HCT116 (cell line): ENCODE measurements around the gene PGPEP1. TPM values are rescaled to one million over a fixed set of nuclear protein-coding genes. Genes with fewer than 3 reads are reported as not detected.

Experiments
- ATAC-seq: fragments of 200-7000 bp; cut with Tn5 transposase; 2 replicates; pipeline ENCODE4 v1.9.1; 2020; ENCODE audit warnings: mild to moderate bottlenecking, moderate library complexity
- BruUV-seq: library from RNA; stranded (reverse); fragments of 400-500 nt; replicated peaks from 2 replicates; lab custom pipeline; 2021; lab: Mats Ljungman, UMichigan
- CTCF ChIA-PET: fragments of 300-600 bp; sonication (Branson Sonifier 250); formaldehyde crosslinking; loops from one replicate; lab custom pipeline; 2021; ENCODE audit warnings: antibody characterized with exemption; lab: Charles Lee
- POLR2A ChIA-PET: fragments of 300-600, 350-600 bp; sonication (Branson Sonifier 250); formaldehyde crosslinking; loops from one replicate; lab custom pipeline; 2021; ENCODE audit warnings: antibody characterized with exemption; lab: Charles Lee
- RAD21 ChIA-PET, 2 experiments: fragments of 300-600 bp; sonication (Branson Sonifier 250); formaldehyde crosslinking; loops; one replicate each; lab custom pipeline; 2023; ENCODE audit warnings: low total read pairs in 2 of 2; ENCODE audit not compliant: uncharacterized antibody in 2 of 2, unreplicated experiment in 2 of 2, low non-redundant PET in 1 of 2; lab: Charles Lee
- DNase-seq: peaks from one replicate; pipeline ENCODE4 v3.0.0-alpha.2; 2010; ENCODE audit warnings: low read depth, low spot score
- H2AFZ ChIP-seq: fragments of 200-600 bp; shearing (Covaris generic), sonication (generic); 2 replicates; pipeline ENCODE4 v1.6.1; 2017; ENCODE audit warnings: low read depth, mixed run types, mixed read lengths, antibody characterized with exemption, low read length; ENCODE audit not compliant: poor library complexity, severe bottlenecking
- H3K27ac ChIP-seq: 2 replicates; pipeline ENCODE4 v1.5.1; 2012; ENCODE audit warnings: low read depth, low read length
- H3K27me3 ChIP-seq: fragments of 200-600 bp; sonication (generic); 2 replicates; pipeline ENCODE4 v1.6.1; 2016; ENCODE audit warnings: mixed run types, low read length, mixed read lengths; ENCODE audit not compliant: insufficient read depth
- H3K36me3 ChIP-seq, 2 experiments: fragments of 200-500 bp in 1 of 2; fragments of 200-600 bp in 1 of 2; sonication (Bioruptor generic) in 1 of 2; sonication (generic) in 1 of 2; 2 replicates each; pipeline versions ENCODE4 v1.5.1 to v1.6.1; 2014 to 2016; ENCODE audit warnings: low read length in 2 of 2, inconsistent platforms in 1 of 2, mixed read lengths in 1 of 2, mixed run types in 1 of 2; ENCODE audit not compliant: insufficient read depth in 2 of 2, control insufficient read depth in 1 of 2
- H3K4me1 ChIP-seq, 2 experiments: fragments of 200-600 bp in 1 of 2; sonication (generic) in 1 of 2; 2 replicates each; pipeline versions ENCODE4 v1.5.1 to v1.6.1; 2012 to 2017; ENCODE audit warnings: low read length in 2 of 2, inconsistent platforms in 1 of 2, mild to moderate bottlenecking in 1 of 2, mixed read lengths in 1 of 2, mixed run types in 1 of 2, moderate library complexity in 1 of 2; ENCODE audit not compliant: insufficient read depth in 2 of 2, control insufficient read depth in 1 of 2
- H3K4me2 ChIP-seq: fragments of 200-600 bp; sonication (generic); 2 replicates; pipeline ENCODE4 v1.6.1; 2017; ENCODE audit warnings: mixed run types, low read length, mixed read lengths
- H3K4me3 ChIP-seq, 2 experiments: fragments of 200-600 bp in 1 of 2; sonication (generic) in 1 of 2; replicated peaks in 1 of 2; 2 replicates each; pipeline ENCODE4 v1.5.1; 2011 to 2016; ENCODE audit warnings: low read length in 2 of 2, control low read depth in 1 of 2, low read depth in 1 of 2, mild to moderate bottlenecking in 1 of 2, mixed read lengths in 1 of 2, mixed run types in 1 of 2
- H3K79me2 ChIP-seq: fragments of 200-600 bp; sonication (generic); 2 replicates; pipeline ENCODE4 v1.6.1; 2017; ENCODE audit warnings: mild to moderate bottlenecking, mixed run types, low read length, moderate library complexity, mixed read lengths; ENCODE audit not compliant: insufficient read depth
- H3K9ac ChIP-seq: fragments of 200-600 bp; sonication (generic); 2 replicates; pipeline ENCODE4 v1.6.1; 2016; ENCODE audit warnings: low read length, mixed read lengths
- H3K9me2 ChIP-seq: fragments of 200-600 bp; sonication (generic), shearing (Covaris generic); 2 replicates; pipeline ENCODE4 v1.6.1; 2017; ENCODE audit warnings: mixed run types, mild to moderate bottlenecking, moderate library complexity; ENCODE audit not compliant: insufficient read depth
- H3K9me3 ChIP-seq, 2 experiments: fragments of 200-500 bp in 1 of 2; fragments of 200-600 bp in 1 of 2; sonication (Bioruptor generic) in 1 of 2; sonication (generic) in 1 of 2; 2 replicates each; pipeline ENCODE4 v1.6.1; 2014 to 2017; ENCODE audit warnings: low read length in 2 of 2, mixed read lengths in 2 of 2, inconsistent platforms in 1 of 2, low read depth in 1 of 2, mild to moderate bottlenecking in 1 of 2, mixed run types in 1 of 2, moderate library complexity in 1 of 2; ENCODE audit not compliant: control insufficient read depth in 1 of 2, insufficient read depth in 1 of 2
- H4K20me1 ChIP-seq: fragments of 200-600 bp; sonication (generic), shearing (Covaris generic); 2 replicates; pipeline ENCODE4 v1.6.1; 2017; ENCODE audit warnings: mixed run types, mild to moderate bottlenecking, moderate library complexity; ENCODE audit not compliant: insufficient read depth
- CEBPB ChIP-seq: IDR thresholded peaks from 2 replicates; pipeline ENCODE4 v1.6.1; 2012; ENCODE audit warnings: low read depth
- EGR1 ChIP-seq: IDR thresholded peaks from 2 replicates; pipeline ENCODE4 v1.6.1; 2012; ENCODE audit warnings: low read depth
- ELF1 ChIP-seq: IDR thresholded peaks from 2 replicates; pipeline ENCODE4 v1.6.1; 2012; ENCODE audit warnings: low read depth, borderline replicate concordance
- EZH2 ChIP-seq: fragments of 200-600 bp; sonication (generic); IDR thresholded peaks from 2 replicates; pipeline ENCODE4 v1.6.1; 2017; ENCODE audit warnings: antibody characterized with exemption, mixed run types
- EZH2phosphoT487 ChIP-seq: fragments of 200-600 bp; IDR thresholded peaks from 2 replicates; pipeline ENCODE4 v1.6.1; 2018; ENCODE audit warnings: antibody characterized with exemption, borderline replicate concordance
- FOSL1 ChIP-seq: IDR thresholded peaks from 2 replicates; pipeline ENCODE4 v1.6.1; 2012; ENCODE audit warnings: low read depth
- JUND ChIP-seq: IDR thresholded peaks from 2 replicates; pipeline ENCODE4 v1.6.1; 2012
- POLR2A ChIP-seq: IDR thresholded peaks from 2 replicates; pipeline ENCODE4 v1.7.0; 2011; ENCODE audit warnings: borderline replicate concordance; ENCODE audit not compliant: insufficient read depth, insufficient read length; ENCODE audit errors: extremely low read depth
- POLR2AphosphoS5 ChIP-seq: IDR thresholded peaks from 2 replicates; pipeline ENCODE4 v1.6.1; 2011; ENCODE audit warnings: mild to moderate bottlenecking, low read depth, low read length, moderate library complexity
- SIN3A ChIP-seq: IDR thresholded peaks from 2 replicates; pipeline ENCODE4 v1.6.1; 2012; ENCODE audit warnings: low read depth
- SP1 ChIP-seq: IDR thresholded peaks from 2 replicates; pipeline ENCODE4 v1.6.1; 2012; ENCODE audit warnings: low read depth
- SRF ChIP-seq: IDR thresholded peaks from 2 replicates; pipeline ENCODE4 v1.6.1; 2012; ENCODE audit warnings: low read depth
- TCF7L2 ChIP-seq: IDR thresholded peaks from 2 replicates; pipeline ENCODE4 v1.7.0; 2011; ENCODE audit warnings: borderline replicate concordance, inconsistent platforms; ENCODE audit not compliant: insufficient read depth, insufficient read length; ENCODE audit errors: extremely low read depth
- YY1 ChIP-seq: IDR thresholded peaks from 2 replicates; pipeline ENCODE4 v1.6.1; 2011; ENCODE audit warnings: low read length, low read depth, moderate library complexity, mild to moderate bottlenecking; ENCODE audit not compliant: insufficient replicate concordance; ENCODE audit errors: extremely low read depth
- ZFX ChIP-seq: fragments of 450-650 bp; IDR thresholded peaks from 2 replicates; pipeline ENCODE4 v1.6.1; 2017
- ZNF274 ChIP-seq: fragments of 200-500 bp; sonication (Bioruptor generic); IDR thresholded peaks from 2 replicates; pipeline ENCODE4 v1.6.1; 2014; ENCODE audit warnings: mild to moderate bottlenecking, low read depth, low read length, inconsistent platforms
- intact Hi-C: fragments of 100-400 bp; cut with micrococcal nuclease; formaldehyde crosslinking; loops from 2 replicates; pipeline ENCODE4 v1.10.0; 2022
- total RNA-seq: library from RNA; stranded (reverse); gene quantifications from one replicate; pipeline ENCODE4 v1.2.1, GENCODE V29; 2021; ENCODE audit not compliant: unreplicated experiment
- TF ChIP-seq, protein P1 (sequence below): IDR thresholded peaks from 2 replicates; pipeline ENCODE4 v1.6.1; 2012; ENCODE audit warnings: low read depth
- TF ChIP-seq, protein P2 (sequence below): IDR thresholded peaks from 2 replicates; pipeline ENCODE4 v1.6.1; 2012
- TF ChIP-seq, protein P3 (sequence below), 3 experiments: fragments of 200-600 bp in 1 of 3; sonication (generic) in 1 of 3; IDR thresholded peaks in 2 of 3; conservative IDR thresholded peaks in 1 of 3; 2 replicates each; pipeline ENCODE4 v1.5.1; 2012 to 2017; ENCODE audit warnings: low read depth in 2 of 3, low read length in 2 of 3, antibody characterized with exemption in 1 of 3, borderline replicate concordance in 1 of 3, control low read depth in 1 of 3, mild to moderate bottlenecking in 1 of 3, mixed read lengths in 1 of 3, mixed run types in 1 of 3, moderate library complexity in 1 of 3; ENCODE audit not compliant: insufficient read depth in 1 of 3
- TF ChIP-seq, protein P4 (sequence below): IDR thresholded peaks from 2 replicates; pipeline ENCODE4 v1.6.1; 2012

The PGPEP1 gene
- total RNA-seq, 1 experiment from 2014 or later = 30.9 TPM

DNA sequence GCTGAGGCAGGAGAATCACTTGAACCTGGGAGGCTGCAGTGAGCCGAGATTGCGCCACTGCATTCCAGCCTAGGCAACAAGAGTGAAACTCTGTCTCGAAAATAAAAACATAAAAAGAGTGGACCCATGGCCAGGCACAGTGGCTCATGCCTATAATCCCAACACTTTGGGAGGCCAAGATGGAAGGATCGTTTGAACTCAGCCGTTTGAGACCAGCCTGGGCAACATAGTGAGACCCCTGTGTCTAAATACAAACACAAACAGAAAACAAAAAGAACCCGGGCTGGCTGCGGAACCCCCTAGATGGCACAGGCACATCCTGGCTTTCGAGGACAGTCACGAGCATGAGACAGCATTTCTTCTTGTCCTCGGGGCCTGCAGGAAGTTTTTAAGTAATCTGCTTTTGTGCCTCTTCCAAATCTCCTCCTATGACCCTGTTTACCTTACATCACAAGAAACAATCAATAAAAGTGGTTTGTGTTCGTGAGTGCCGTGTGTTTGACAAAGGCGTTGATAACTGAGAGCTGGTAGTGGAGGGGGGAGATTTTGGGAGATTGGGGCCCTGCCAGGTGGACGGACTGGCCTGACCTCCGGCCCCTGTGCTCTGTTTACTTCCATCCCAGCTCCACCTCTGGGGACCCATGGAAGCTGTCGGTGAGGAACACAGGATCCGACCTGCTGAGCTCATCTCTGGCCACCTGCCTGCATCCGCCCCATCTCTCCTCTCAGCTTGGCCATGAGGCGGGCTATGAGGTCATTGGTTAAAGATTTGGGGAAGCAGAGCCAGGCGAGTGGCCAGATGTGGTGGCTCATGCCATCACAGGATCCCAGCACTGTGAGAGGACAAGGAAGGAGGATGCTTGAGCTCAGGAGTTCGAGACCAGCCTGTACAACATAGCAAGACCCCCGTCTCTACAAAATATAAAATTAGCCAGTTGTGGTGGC, 39.7 kb downstream of the PGPEP1 start:
- Histone ChIP-seq H3K4me2 (peak overlapping the region; percentile 70), H3K79me2 (no peaks in the 10 kb centered on the region), H3K27me3 (no peaks in the 10 kb centered on the region), H3K36me3 (no peaks in the 10 kb centered on the region), H3K4me1 (peaks cover 90% of the 10 kb centered on the region in 2 experiments), H3K4me3 (peak overlapping the region in 1 of 2 experiments; percentile 7; a peak in 1 of 4 replicates), H3K9me3 (no peaks in the 10 kb centered on the region), H3K9me2 (no peaks in the 10 kb centered on the region), H2AFZ (peak overlapping the region; percentile 2), H3K9ac (peak overlapping the region; percentile 44), H3K27ac (peak overlapping the region; percentile 83), H4K20me1 (no peaks in the 10 kb centered on the region)
- RAD21 ChIA-PET = interaction anchor here in 1 of 2 experiments (0.7 kb wide), 1 partner anchor 87 kb away, joined by 3 read pairs; no protein-coding TSS in a partner anchor
- intact Hi-C loops = no loop called here
- ATAC-seq (peak; percentile 84), DNase-seq (peak; percentile 93)
- BruUV-seq = TSS peak; percentile 88
- POLR2A ChIA-PET = interaction anchor here (0.6 to 4.8 kb wide), 14 partner anchors 11 to 105 kb away, joined by 3 to 46 read pairs (median 4); partner anchors contain the start of gene JUND
- CTCF ChIA-PET = interaction anchor here (0.9 to 1.8 kb wide), 6 partner anchors 8 to 100 kb away, joined by 3 to 8 read pairs (median 4); no protein-coding TSS in a partner anchor
- peak; percentile 51; the same call in 1 of the 2 replicates for TF ChIP-seq FOSL1
- no peak for TF ChIP-seq ZNF274
- TF ChIP-seq, protein P1, sequence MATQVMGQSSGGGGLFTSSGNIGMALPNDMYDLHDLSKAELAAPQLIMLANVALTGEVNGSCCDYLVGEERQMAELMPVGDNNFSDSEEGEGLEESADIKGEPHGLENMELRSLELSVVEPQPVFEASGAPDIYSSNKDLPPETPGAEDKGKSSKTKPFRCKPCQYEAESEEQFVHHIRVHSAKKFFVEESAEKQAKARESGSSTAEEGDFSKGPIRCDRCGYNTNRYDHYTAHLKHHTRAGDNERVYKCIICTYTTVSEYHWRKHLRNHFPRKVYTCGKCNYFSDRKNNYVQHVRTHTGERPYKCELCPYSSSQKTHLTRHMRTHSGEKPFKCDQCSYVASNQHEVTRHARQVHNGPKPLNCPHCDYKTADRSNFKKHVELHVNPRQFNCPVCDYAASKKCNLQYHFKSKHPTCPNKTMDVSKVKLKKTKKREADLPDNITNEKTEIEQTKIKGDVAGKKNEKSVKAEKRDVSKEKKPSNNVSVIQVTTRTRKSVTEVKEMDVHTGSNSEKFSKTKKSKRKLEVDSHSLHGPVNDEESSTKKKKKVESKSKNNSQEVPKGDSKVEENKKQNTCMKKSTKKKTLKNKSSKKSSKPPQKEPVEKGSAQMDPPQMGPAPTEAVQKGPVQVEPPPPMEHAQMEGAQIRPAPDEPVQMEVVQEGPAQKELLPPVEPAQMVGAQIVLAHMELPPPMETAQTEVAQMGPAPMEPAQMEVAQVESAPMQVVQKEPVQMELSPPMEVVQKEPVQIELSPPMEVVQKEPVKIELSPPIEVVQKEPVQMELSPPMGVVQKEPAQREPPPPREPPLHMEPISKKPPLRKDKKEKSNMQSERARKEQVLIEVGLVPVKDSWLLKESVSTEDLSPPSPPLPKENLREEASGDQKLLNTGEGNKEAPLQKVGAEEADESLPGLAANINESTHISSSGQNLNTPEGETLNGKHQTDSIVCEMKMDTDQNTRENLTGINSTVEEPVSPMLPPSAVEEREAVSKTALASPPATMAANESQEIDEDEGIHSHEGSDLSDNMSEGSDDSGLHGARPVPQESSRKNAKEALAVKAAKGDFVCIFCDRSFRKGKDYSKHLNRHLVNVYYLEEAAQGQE = no peak
- TF ChIP-seq, protein P2, sequence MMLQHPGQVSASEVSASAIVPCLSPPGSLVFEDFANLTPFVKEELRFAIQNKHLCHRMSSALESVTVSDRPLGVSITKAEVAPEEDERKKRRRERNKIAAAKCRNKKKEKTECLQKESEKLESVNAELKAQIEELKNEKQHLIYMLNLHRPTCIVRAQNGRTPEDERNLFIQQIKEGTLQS = no peak
- peak; percentile 78 for TF ChIP-seq SP1
- TF ChIP-seq EGR1 = no peak
- peak; percentile 64; the same call in 1 of the 2 replicates for TF ChIP-seq POLR2AphosphoS5
- peak; percentile 74 for TF ChIP-seq CEBPB
- TF ChIP-seq EZH2phosphoT487 = no peak
- TF ChIP-seq SRF = no peak
- 0 out of 2 replicates have a peak, but pooled peaks have one; percentile 10 for TF ChIP-seq ZFX
- peak; percentile 81; the same call in 1 of the 2 replicates for TF ChIP-seq SIN3A
- no peak for TF ChIP-seq POLR2A
- peak; percentile 68 for TF ChIP-seq JUND
- TF ChIP-seq ELF1 = no peak
- TF ChIP-seq, protein P3, sequence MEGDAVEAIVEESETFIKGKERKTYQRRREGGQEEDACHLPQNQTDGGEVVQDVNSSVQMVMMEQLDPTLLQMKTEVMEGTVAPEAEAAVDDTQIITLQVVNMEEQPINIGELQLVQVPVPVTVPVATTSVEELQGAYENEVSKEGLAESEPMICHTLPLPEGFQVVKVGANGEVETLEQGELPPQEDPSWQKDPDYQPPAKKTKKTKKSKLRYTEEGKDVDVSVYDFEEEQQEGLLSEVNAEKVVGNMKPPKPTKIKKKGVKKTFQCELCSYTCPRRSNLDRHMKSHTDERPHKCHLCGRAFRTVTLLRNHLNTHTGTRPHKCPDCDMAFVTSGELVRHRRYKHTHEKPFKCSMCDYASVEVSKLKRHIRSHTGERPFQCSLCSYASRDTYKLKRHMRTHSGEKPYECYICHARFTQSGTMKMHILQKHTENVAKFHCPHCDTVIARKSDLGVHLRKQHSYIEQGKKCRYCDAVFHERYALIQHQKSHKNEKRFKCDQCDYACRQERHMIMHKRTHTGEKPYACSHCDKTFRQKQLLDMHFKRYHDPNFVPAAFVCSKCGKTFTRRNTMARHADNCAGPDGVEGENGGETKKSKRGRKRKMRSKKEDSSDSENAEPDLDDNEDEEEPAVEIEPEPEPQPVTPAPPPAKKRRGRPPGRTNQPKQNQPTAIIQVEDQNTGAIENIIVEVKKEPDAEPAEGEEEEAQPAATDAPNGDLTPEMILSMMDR (IDR thresholded peaks at IDR 0.05 in 2 of 3, conservative IDR thresholded peaks at IDR 0.05 in 1 of 3; ENCODE audit: borderline replicate concordance in 1 of 3, insufficient read depth in 1 of 3, low read depth in 2 of 3, low read length in 2 of 3) = no peak
- TF ChIP-seq, protein P4, sequence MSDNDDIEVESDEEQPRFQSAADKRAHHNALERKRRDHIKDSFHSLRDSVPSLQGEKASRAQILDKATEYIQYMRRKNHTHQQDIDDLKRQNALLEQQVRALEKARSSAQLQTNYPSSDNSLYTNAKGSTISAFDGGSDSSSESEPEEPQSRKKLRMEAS = peak; percentile 94
- TF ChIP-seq TCF7L2 = peak; percentile 94
- no peak for TF ChIP-seq YY1
- no peak for TF ChIP-seq EZH2
